Measurements from ENCODE around the gene KNOP1. TPM values are rescaled to one million over a fixed set of nuclear protein-coding genes. Genes with fewer than 3 reads are reported as not detected.

The KNOP1 gene
- total RNA-seq, 2 experiments from 2014 or later: 19.7 to 33.2 TPM

DNA sequence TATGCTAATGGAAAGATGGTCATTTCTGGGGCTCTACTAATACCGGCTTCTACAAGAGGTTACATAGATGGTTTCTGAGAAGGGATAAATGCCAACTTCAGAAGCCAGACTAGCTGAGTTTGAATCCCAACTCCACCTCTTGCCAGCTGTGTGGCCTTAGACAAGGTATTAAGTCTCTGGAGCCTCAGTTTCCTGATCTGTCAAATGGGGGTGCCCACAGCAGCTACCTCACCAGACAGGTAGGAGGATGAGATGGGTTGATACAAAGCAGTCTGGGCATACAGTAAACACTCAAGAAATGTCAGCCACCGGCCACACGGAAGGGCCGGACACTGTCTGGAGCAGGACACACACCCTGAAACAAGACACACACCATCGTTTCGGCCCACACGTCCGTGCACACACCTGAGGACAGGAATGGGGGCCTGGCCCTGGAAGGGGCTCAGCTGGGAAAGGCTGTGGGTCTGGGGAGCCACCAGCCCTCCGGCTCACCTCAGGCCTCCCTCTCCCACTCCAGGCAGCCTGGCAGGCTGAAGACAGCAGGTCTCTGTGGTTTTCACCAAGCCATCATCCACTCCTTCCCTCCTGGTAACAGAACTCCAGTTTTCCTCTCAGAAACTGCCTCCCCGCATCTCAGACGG lies 5.5 kb downstream of the KNOP1 start:
- Histone ChIP-seq H3K36me3 (ENCODE audit: insufficient read depth, low read length) (peaks cover 71% of the 10 kb centered on the region), H4K20me1 (ENCODE audit: insufficient read depth, low read length) (peaks cover 14% of the 10 kb centered on the region), H2AFZ (ENCODE audit: low read length) (no peak overlapping the region), H3K4me2 (ENCODE audit: low read length) (no peak overlapping the region), H3K27ac (ENCODE audit: low read depth, low read length, poor library complexity, severe bottlenecking) (no peak overlapping the region), H3K9me2 (ENCODE audit: insufficient read depth, low read length) (no peaks in the 10 kb centered on the region), H3K9me3 (ENCODE audit: low read length) (no peaks in the 10 kb centered on the region), H3K79me2 (ENCODE audit: insufficient read depth, low read depth, low read length) (peaks cover 39% of the 10 kb centered on the region), H3K4me1 (ENCODE audit: insufficient read depth, low read length, poor library complexity, severe bottlenecking) (peaks cover 11% of the 10 kb centered on the region), H3K4me3 (ENCODE audit: low read depth, low read length, poor library complexity, severe bottlenecking) (no peak overlapping the region)
- ChIA-PET POLR2A (interaction anchor here (1.2 kb wide), 1 partner anchor 14 kb away, joined by 3 read pairs; no protein-coding TSS in a partner anchor), CTCF (ENCODE audit: unreplicated experiment) (no interaction called here)
- TF ChIP-seq CTCF (conservative IDR thresholded peaks at IDR 0.05; ENCODE audit: low read length): no peak
- TF ChIP-seq EZH2phosphoT487 (IDR thresholded peaks at IDR 0.05; ENCODE audit: borderline replicate concordance, low read depth, low read length): no peak
- BruUV-seq (replicated peaks): no TSS peak
- no peak for DNase-seq (ENCODE audit: low spot score)
- intact Hi-C loops (cut with micrococcal nuclease; ENCODE audit: unreplicated experiment): no loop called here

DNA sequence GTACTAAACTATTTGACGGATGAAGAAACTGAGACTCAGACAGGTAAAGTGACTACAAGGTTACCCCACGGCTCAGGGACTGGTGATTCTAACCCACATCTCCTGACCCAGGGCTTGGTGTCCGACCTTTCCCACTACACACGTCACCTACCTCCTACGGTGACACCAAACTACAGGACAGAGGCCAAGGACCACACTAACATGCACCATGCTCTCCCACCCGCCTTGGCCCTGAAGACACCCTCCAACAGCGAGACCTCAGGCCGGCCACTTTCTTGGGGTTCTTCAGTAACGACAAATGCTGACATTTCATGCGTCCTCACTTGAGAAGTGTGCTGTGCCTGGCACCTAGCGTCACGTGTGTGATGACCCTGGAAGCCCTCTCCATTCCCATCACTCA lies 6.4 kb downstream of the KNOP1 start:
- H3K4me3 ChIP-seq (ENCODE audit: low read depth, low read length, poor library complexity, severe bottlenecking): no peak overlapping the region
- TF ChIP-seq EZH2phosphoT487 (IDR thresholded peaks at IDR 0.05; ENCODE audit: borderline replicate concordance, low read depth, low read length): no peak
- no peak for TF ChIP-seq CTCF (conservative IDR thresholded peaks at IDR 0.05; ENCODE audit: low read length)
- H3K36me3 ChIP-seq (ENCODE audit: insufficient read depth, low read length): peaks cover 79% of the 10 kb centered on the region
- H3K9me3 ChIP-seq (ENCODE audit: low read length): no peaks in the 10 kb centered on the region
- DNase-seq (ENCODE audit: low spot score): no peak
- H3K79me2 ChIP-seq (ENCODE audit: insufficient read depth, low read depth, low read length): peaks cover 30% of the 10 kb centered on the region
- intact Hi-C loops (cut with micrococcal nuclease; ENCODE audit: unreplicated experiment): no loop called here
- BruUV-seq (replicated peaks): no TSS peak
- H3K27ac ChIP-seq (ENCODE audit: low read depth, low read length, poor library complexity, severe bottlenecking): no peak overlapping the region
- H3K9me2 ChIP-seq (ENCODE audit: insufficient read depth, low read length): no peaks in the 10 kb centered on the region
- peaks cover 10% of the 10 kb centered on the region for H3K4me1 ChIP-seq (ENCODE audit: insufficient read depth, low read length, poor library complexity, severe bottlenecking)
- ChIA-PET CTCF (ENCODE audit: unreplicated experiment) (no interaction called here), POLR2A (interaction anchor here (0.6 to 1.2 kb wide), 2 partner anchors 13 to 37 kb away, joined by 3 to 5 read pairs; no protein-coding TSS in a partner anchor)
- no peak overlapping the region for H2AFZ ChIP-seq (ENCODE audit: low read length)
- H4K20me1 ChIP-seq (ENCODE audit: insufficient read depth, low read length): peaks cover 14% of the 10 kb centered on the region
- no peak overlapping the region for H3K4me2 ChIP-seq (ENCODE audit: low read length)

GRCh38 chr16:19710991-19711545 lies 7.0 kb downstream of the KNOP1 start:
- Histone ChIP-seq H3K4me2 (ENCODE audit: low read length) (no peak overlapping the region), H3K36me3 (ENCODE audit: insufficient read depth, low read length) (peaks cover 84% of the 10 kb centered on the region), H3K27ac (ENCODE audit: low read depth, low read length, poor library complexity, severe bottlenecking) (no peak overlapping the region), H3K4me1 (ENCODE audit: insufficient read depth, low read length, poor library complexity, severe bottlenecking) (peaks cover 4% of the 10 kb centered on the region), H3K4me3 (ENCODE audit: low read depth, low read length, poor library complexity, severe bottlenecking) (no peak overlapping the region), H2AFZ (ENCODE audit: low read length) (no peak overlapping the region), H3K9me2 (ENCODE audit: insufficient read depth, low read length) (no peaks in the 10 kb centered on the region), H3K9me3 (ENCODE audit: low read length) (no peaks in the 10 kb centered on the region), H3K79me2 (ENCODE audit: insufficient read depth, low read depth, low read length) (peaks cover 24% of the 10 kb centered on the region; the same call in 1 of the 2 replicates), H4K20me1 (ENCODE audit: insufficient read depth, low read length) (peaks cover 9% of the 10 kb centered on the region; the same call in 1 of the 2 replicates)
- intact Hi-C loops (cut with micrococcal nuclease; ENCODE audit: unreplicated experiment): no loop called here
- DNase-seq (ENCODE audit: low spot score): no peak
- ChIA-PET CTCF (ENCODE audit: unreplicated experiment) (no interaction called here), POLR2A (no interaction called here)
- no TSS peak for BruUV-seq (replicated peaks)
- TF ChIP-seq CTCF (conservative IDR thresholded peaks at IDR 0.05; ENCODE audit: low read length) (no peak), EZH2phosphoT487 (IDR thresholded peaks at IDR 0.05; ENCODE audit: borderline replicate concordance, low read depth, low read length) (no peak)

Data from OCI-LY7 (cell line).